C1 segment of cervical spinal cord (tissue), 14 donors: ENCODE measurements around the gene FNDC3B.
A peak's percentile ranks its signal among the peaks of the same experiment; 100 is the strongest.
"Not testable (repeated sequence)": the region's sequence is repeated elsewhere in the genome, so short reads cannot be mapped to it uniquely, and the experiment has no call there.

Experiments
- DNase-seq, 14 donors: peaks; one replicate each; lab custom pipeline; 2025; lab: John Stamatoyannopoulos, UW

FNDC3B gene

GRCh38 chr3:172039436-172040077 is at the start of gene FNDC3B:
FNDC3B (plus strand) TSS chr3:172039578; CDS start chr3:172112480, 72,902 bp downstream.
- peak; percentile 33 to 89 (median 84) for DNase-seq

GRCh38 chr3:171990239-171990638 is 49.1 kb upstream of the FNDC3B start:
- not testable (repeated sequence) for DNase-seq

GRCh38 chr3:171991166-171991565 is 48.2 kb upstream of the FNDC3B start:
- DNase-seq: no peak

GRCh38 chr3:171994646-171995428 is 44.5 kb upstream of the FNDC3B start:
- no peak for DNase-seq

- DNase-seq: no peak
Measured at GRCh38 chr3:171995486-171995885, 43.9 kb upstream of the FNDC3B start.

GRCh38 chr3:171996178-171996817 is 43.1 kb upstream of the FNDC3B start:
- DNase-seq: no peak

- not testable (repeated sequence) for DNase-seq
Measured at GRCh38 chr3:171998731-171999130, 40.6 kb upstream of the FNDC3B start.

GRCh38 chr3:172001616-172002015 is 37.8 kb upstream of the FNDC3B start:
- not testable (repeated sequence) for DNase-seq

GRCh38 chr3:172002512-172003078 is 36.8 kb upstream of the FNDC3B start:
- no peak for DNase-seq

GRCh38 chr3:172003146-172003545 is 36.2 kb upstream of the FNDC3B start:
- DNase-seq: no peak

GRCh38 chr3:172007065-172007370 is 32.4 kb upstream of the FNDC3B start:
- DNase-seq: no peak

- no peak for DNase-seq
Measured at GRCh38 chr3:172009803-172010202, 29.6 kb upstream of the FNDC3B start.

- DNase-seq: no peak
Measured at GRCh38 chr3:172012775-172013174, 26.6 kb upstream of the FNDC3B start.

- DNase-seq: no peak
Measured at GRCh38 chr3:172014145-172014544, 25.2 kb upstream of the FNDC3B start.

- no peak for DNase-seq
Measured at GRCh38 chr3:172018364-172018763, 21.0 kb upstream of the FNDC3B start.

GRCh38 chr3:172020763-172021162 is 18.6 kb upstream of the FNDC3B start:
- DNase-seq: no peak

GRCh38 chr3:172021164-172021563 is 18.2 kb upstream of the FNDC3B start:
- no peak for DNase-seq

- DNase-seq: no peak
Measured at GRCh38 chr3:172021859-172022258, 17.5 kb upstream of the FNDC3B start.

- DNase-seq: no peak
Measured at GRCh38 chr3:172023915-172024314, 15.5 kb upstream of the FNDC3B start.

GRCh38 chr3:172024679-172025078 is 14.7 kb upstream of the FNDC3B start:
- DNase-seq: no peak

GRCh38 chr3:172029425-172030098 is 9.8 kb upstream of the FNDC3B start:
- DNase-seq: no peak

- no peak for DNase-seq
Measured at GRCh38 chr3:172030181-172030580, 9.2 kb upstream of the FNDC3B start.
